Measurements from ENCODE around the gene ACOX3. TPM values are rescaled to one million over a fixed set of nuclear protein-coding genes. Genes with fewer than 3 reads are reported as not detected.

Gene ACOX3
- total and polyA plus RNA-seq, 10 of the 15 experiments (the other 5 are each of a cell fraction or from before 2014, with no cell fraction given), result 2.0 to 24.5 (median 14.0) TPM

GRCh38 chr4:8394061-8394519, 46.4 kb downstream of the ACOX3 start (continued):
- TF ChIP-seq REST (IDR thresholded peaks at IDR 0.05; ENCODE audit: low read depth, low read length), result no peak
- TF ChIP-seq KLF5 (IDR thresholded peaks at IDR 0.05; ENCODE audit: partially characterized antibody), result no peak
- TF ChIP-seq STAT3 (IDR thresholded peaks at IDR 0.05; ENCODE audit: low read depth, low read length), result no peak
- TF ChIP-seq BCLAF1 (IDR thresholded peaks at IDR 0.05), result no peak
- no peak for TF ChIP-seq IKZF1 (conservative IDR thresholded peaks at IDR 0.05)
- no peak for TF ChIP-seq POU2F2 (IDR thresholded peaks at IDR 0.05; ENCODE audit: borderline replicate concordance, low read depth, low read length)
- no peak for TF ChIP-seq MYB (IDR thresholded peaks at IDR 0.05; ENCODE audit: borderline replicate concordance, low read depth, low read length)
- no peak for TF ChIP-seq SKIL (IDR thresholded peaks at IDR 0.05; ENCODE audit: low read depth, poor library complexity, severe bottlenecking)
- no peak for TF ChIP-seq TCF12 (IDR thresholded peaks at IDR 0.05; ENCODE audit: low read depth, low read length)
- TF ChIP-seq KAT2A (conservative IDR thresholded peaks at IDR 0.05; ENCODE audit: control insufficient read depth, low read depth, low read length), result no peak
- TF ChIP-seq FOXM1 (IDR thresholded peaks at IDR 0.05; ENCODE audit: low read depth, low read length), result no peak
- no peak for TF ChIP-seq NKRF (conservative IDR thresholded peaks at IDR 0.05)
- no peak for TF ChIP-seq ESRRA (IDR thresholded peaks at IDR 0.05; ENCODE audit: low read length)
- TF ChIP-seq ZBTB40 (IDR thresholded peaks at IDR 0.05; ENCODE audit: borderline replicate concordance), result no peak
- no peak for TF ChIP-seq SP1 (IDR thresholded peaks at IDR 0.05; ENCODE audit: low read depth, low read length)
